ENCODE measurements around the gene MISP3.

The MISP3 gene

GRCh38 chr19:14112051-14112808, 39.6 kb downstream of the MISP3 start:
- no peak for ATAC-seq
- no peak for TF ChIP-seq PATZ1 (CRISPR knock-in tag; IDR thresholded peaks at IDR 0.05; ENCODE audit: borderline replicate concordance)
- TF ChIP-seq TOX (CRISPR knock-in tag; IDR thresholded peaks at IDR 0.05; ENCODE audit: borderline replicate concordance), result no peak
- no peak for TF ChIP-seq CSRNP3 (CRISPR knock-in tag; IDR thresholded peaks at IDR 0.05)
- TF ChIP-seq ZNF565 (CRISPR knock-in tag; conservative IDR thresholded peaks at IDR 0.05; ENCODE audit: low read depth), result no peak
- no peak for TF ChIP-seq PPARA (CRISPR knock-in tag; IDR thresholded peaks at IDR 0.05; ENCODE audit: borderline replicate concordance)
- TF ChIP-seq ARNTL (CRISPR knock-in tag; IDR thresholded peaks at IDR 0.05; ENCODE audit: borderline replicate concordance, low read depth), result no peak
- TF ChIP-seq BACH2 (CRISPR knock-in tag; IDR thresholded peaks at IDR 0.05; ENCODE audit: borderline replicate concordance), result no peak
- no peak for TF ChIP-seq POU6F1 (CRISPR knock-in tag; IDR thresholded peaks at IDR 0.05; ENCODE audit: borderline replicate concordance, low read depth)
- TF ChIP-seq ZFP3 (CRISPR knock-in tag; IDR thresholded peaks at IDR 0.05), result no peak

- ATAC-seq, result no peak
- no peak for TF ChIP-seq CSRNP3 (CRISPR knock-in tag; IDR thresholded peaks at IDR 0.05)
- no peak for TF ChIP-seq ZC3H10 (CRISPR knock-in tag; IDR thresholded peaks at IDR 0.05)
- TF ChIP-seq SNAI2 (CRISPR knock-in tag; IDR thresholded peaks at IDR 0.05), result no peak
- no peak for TF ChIP-seq TSHZ2 (CRISPR knock-in tag; IDR thresholded peaks at IDR 0.05)
- TF ChIP-seq TOX (CRISPR knock-in tag; IDR thresholded peaks at IDR 0.05; ENCODE audit: borderline replicate concordance), result no peak
- TF ChIP-seq RARB (CRISPR knock-in tag; IDR thresholded peaks at IDR 0.05), result no peak
- TF ChIP-seq PPARA (CRISPR knock-in tag; IDR thresholded peaks at IDR 0.05; ENCODE audit: borderline replicate concordance), result no peak
- TF ChIP-seq PATZ1 (CRISPR knock-in tag; IDR thresholded peaks at IDR 0.05; ENCODE audit: borderline replicate concordance), result no peak
- TF ChIP-seq ISL1 (CRISPR knock-in tag; IDR thresholded peaks at IDR 0.05), result no peak
- no peak for TF ChIP-seq POU6F1 (CRISPR knock-in tag; IDR thresholded peaks at IDR 0.05; ENCODE audit: borderline replicate concordance, low read depth)
- TF ChIP-seq ZNF70 (CRISPR knock-in tag; IDR thresholded peaks at IDR 0.05), result no peak
- no peak for TF ChIP-seq BACH2 (CRISPR knock-in tag; IDR thresholded peaks at IDR 0.05; ENCODE audit: borderline replicate concordance)
- TF ChIP-seq GLIS3 (CRISPR knock-in tag; IDR thresholded peaks at IDR 0.05), result no peak
These were observed 40.3 kb downstream of the MISP3 start for GRCh38 chr19:14112809-14113385.

Measured in SK-N-SH treated with all-trans-retinoic acid at 6 μM for 48 hours (cell line).